NCI-H2196 treated with DMSO at 0.1 percent for 48 hours (cell line): ENCODE measurements around the gene METRN.
A peak's percentile ranks its signal among the peaks of the same experiment; 100 is the strongest.

Experiments used
- DNase-seq: peaks from one replicate; lab custom pipeline; 2025; ENCODE audit not compliant: unreplicated experiment; lab: John Stamatoyannopoulos, UW

Gene METRN

GRCh38 chr16:714558-715476 lies at the start of gene METRN:
Gene METRN, plus strand, starts transcription at chr16:715118. Its CDS starts 172 bp downstream, at chr16:715290.
- peak; percentile 81 for DNase-seq

- DNase-seq, result no peak
These were observed 48.3 kb upstream of the METRN start for GRCh38 chr16:666572-666971.

- DNase-seq, result no peak
These were observed 47.7 kb upstream of the METRN start for GRCh38 chr16:667113-667779.

GRCh38 chr16:667780-668518 lies 47.0 kb upstream of the METRN start, which contains the start of gene RHOT2:
Gene RHOT2, plus strand, starts transcription at chr16:668132. Its CDS starts 68 bp downstream, at chr16:668200.
- peak; percentile 81 for DNase-seq

- DNase-seq, result no peak
These were observed 46.3 kb upstream of the METRN start for GRCh38 chr16:668519-669171.

- no peak for DNase-seq
These were observed 45.3 kb upstream of the METRN start for GRCh38 chr16:669666-670065.

- DNase-seq, result no peak
These were observed 44.2 kb upstream of the METRN start for GRCh38 chr16:670485-671352.

- no peak for DNase-seq
These were observed 43.4 kb upstream of the METRN start for GRCh38 chr16:671353-672131.

GRCh38 chr16:672371-672770 lies 42.5 kb upstream of the METRN start:
- DNase-seq, result no peak

- no peak for DNase-seq
These were observed 42.1 kb upstream of the METRN start for GRCh38 chr16:672851-673250.

GRCh38 chr16:673399-673991 lies 41.4 kb upstream of the METRN start:
- DNase-seq, result no peak

GRCh38 chr16:674214-674881 lies 40.6 kb upstream of the METRN start:
- DNase-seq, result no peak

GRCh38 chr16:674968-675883 lies 39.7 kb upstream of the METRN start, which contains the start of gene RHBDL1:
Gene RHBDL1, plus strand, starts transcription at chr16:675671. Its CDS starts 120 bp downstream, at chr16:675791.
- DNase-seq, result no peak

- no peak for DNase-seq
These were observed 38.9 kb upstream of the METRN start for GRCh38 chr16:675884-676564.

- DNase-seq, result no peak
These were observed 38.4 kb upstream of the METRN start for GRCh38 chr16:676565-676902.

GRCh38 chr16:676913-677312 lies 38.0 kb upstream of the METRN start:
- DNase-seq, result peak; percentile 80
